Ovary (tissue), 3 donors: ENCODE measurements around the gene AP4S1.

ENCODE experiments used
- POLR2A ChIP-seq: fragments of 450-650 bp; IDR thresholded peaks from one replicate; pipeline ENCODE4 v1.6.1; 2017; ENCODE audit warnings: antibody characterized with exemption, mild to moderate bottlenecking, moderate library complexity
- TF ChIP-seq, protein P1 (sequence below), 3 donors: fragments of 450-650 bp in 2 of 3; fragments of 200-600 bp in 1 of 3; IDR thresholded peaks; one replicate each; pipeline versions ENCODE4 v1.5.1 to v1.8.0; 2016 to 2022; ENCODE audit warnings: antibody characterized with exemption in 3 of 3, mild to moderate bottlenecking in 1 of 3
- donor health status: DM: no; HTN: no; CAD: no.

DNA sequence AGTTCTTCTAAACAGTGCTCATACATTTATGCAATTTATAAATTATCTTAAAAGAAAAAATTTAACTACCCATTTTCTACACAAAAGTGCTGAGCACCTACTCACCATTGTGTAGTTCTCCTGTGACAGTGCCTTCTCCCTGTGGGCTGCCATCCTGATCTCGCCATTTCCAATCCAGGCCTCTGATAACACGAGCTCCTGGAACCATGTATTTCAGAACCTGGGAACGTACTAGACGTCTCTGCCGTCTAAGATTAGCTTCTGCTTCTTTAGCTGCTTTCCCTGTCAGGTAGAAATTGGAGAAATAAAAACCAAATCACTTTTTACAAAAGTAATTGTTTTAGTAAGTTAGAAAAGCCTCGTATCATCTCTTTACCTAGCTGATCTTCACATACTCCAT, 107.7 kb downstream of the AP4S1 start:
- TF ChIP-seq, protein P1, sequence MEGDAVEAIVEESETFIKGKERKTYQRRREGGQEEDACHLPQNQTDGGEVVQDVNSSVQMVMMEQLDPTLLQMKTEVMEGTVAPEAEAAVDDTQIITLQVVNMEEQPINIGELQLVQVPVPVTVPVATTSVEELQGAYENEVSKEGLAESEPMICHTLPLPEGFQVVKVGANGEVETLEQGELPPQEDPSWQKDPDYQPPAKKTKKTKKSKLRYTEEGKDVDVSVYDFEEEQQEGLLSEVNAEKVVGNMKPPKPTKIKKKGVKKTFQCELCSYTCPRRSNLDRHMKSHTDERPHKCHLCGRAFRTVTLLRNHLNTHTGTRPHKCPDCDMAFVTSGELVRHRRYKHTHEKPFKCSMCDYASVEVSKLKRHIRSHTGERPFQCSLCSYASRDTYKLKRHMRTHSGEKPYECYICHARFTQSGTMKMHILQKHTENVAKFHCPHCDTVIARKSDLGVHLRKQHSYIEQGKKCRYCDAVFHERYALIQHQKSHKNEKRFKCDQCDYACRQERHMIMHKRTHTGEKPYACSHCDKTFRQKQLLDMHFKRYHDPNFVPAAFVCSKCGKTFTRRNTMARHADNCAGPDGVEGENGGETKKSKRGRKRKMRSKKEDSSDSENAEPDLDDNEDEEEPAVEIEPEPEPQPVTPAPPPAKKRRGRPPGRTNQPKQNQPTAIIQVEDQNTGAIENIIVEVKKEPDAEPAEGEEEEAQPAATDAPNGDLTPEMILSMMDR (IDR thresholded peaks at IDR 0.05) = no peak
- no peak for TF ChIP-seq POLR2A
